Sigmoid colon (tissue), 4 donors: ENCODE results near the gene BHMT2.

ENCODE experiments used
- POLR2A ChIP-seq, 2 donors: fragments of 450-650 bp; IDR thresholded peaks; one replicate each; pipeline ENCODE4 v1.6.1; 2016; ENCODE audit warnings: antibody characterized with exemption in 2 of 2, mild to moderate bottlenecking in 2 of 2, moderate library complexity in 2 of 2
- POLR2AphosphoS5 ChIP-seq, 4 donors: sonication (generic); formaldehyde crosslinking; IDR thresholded peaks; one replicate each; pipeline ENCODE4 v1.6.1; 2017; ENCODE audit warnings: antibody characterized with exemption in 4 of 4
- TF ChIP-seq, protein P1 (sequence below), 4 experiments: fragments of 450-650 bp in 3 of 4; fragments of 200-600 bp in 1 of 4; IDR thresholded peaks; one replicate each; pipeline ENCODE4 v1.5.1; 2016 to 2019; ENCODE audit warnings: antibody characterized with exemption in 4 of 4, mild to moderate bottlenecking in 3 of 4, moderate library complexity in 2 of 4

DNA sequence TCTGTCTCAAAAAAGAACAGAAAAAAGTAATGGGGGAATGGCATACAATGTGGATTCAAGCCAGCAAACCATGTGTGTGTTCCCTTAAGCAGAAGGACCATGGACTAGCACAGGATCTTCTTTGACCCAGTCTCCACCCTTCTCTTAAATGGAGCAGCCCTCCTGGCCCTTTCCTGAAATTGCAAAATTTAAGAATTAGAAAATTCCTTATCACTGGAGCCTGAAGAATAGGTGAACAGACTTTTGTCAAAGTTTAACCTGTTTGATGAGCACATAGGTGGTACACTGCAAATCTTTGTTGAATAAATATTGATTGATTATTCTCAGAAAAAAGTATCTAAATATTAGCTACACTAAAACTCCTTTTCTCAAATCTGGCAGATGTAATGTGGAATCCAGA lies 12.7 kb upstream of the BHMT2 start:
- TF ChIP-seq, protein P1, sequence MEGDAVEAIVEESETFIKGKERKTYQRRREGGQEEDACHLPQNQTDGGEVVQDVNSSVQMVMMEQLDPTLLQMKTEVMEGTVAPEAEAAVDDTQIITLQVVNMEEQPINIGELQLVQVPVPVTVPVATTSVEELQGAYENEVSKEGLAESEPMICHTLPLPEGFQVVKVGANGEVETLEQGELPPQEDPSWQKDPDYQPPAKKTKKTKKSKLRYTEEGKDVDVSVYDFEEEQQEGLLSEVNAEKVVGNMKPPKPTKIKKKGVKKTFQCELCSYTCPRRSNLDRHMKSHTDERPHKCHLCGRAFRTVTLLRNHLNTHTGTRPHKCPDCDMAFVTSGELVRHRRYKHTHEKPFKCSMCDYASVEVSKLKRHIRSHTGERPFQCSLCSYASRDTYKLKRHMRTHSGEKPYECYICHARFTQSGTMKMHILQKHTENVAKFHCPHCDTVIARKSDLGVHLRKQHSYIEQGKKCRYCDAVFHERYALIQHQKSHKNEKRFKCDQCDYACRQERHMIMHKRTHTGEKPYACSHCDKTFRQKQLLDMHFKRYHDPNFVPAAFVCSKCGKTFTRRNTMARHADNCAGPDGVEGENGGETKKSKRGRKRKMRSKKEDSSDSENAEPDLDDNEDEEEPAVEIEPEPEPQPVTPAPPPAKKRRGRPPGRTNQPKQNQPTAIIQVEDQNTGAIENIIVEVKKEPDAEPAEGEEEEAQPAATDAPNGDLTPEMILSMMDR (IDR thresholded peaks at IDR 0.05) = no peak
- TF ChIP-seq POLR2AphosphoS5 (IDR thresholded peaks at IDR 0.05) (no peak), POLR2A (IDR thresholded peaks at IDR 0.05) (no peak)
